GM21367 (cell line): ENCODE results near the gene SLBP.
"Not testable (repeated sequence)": the region's sequence is repeated elsewhere in the genome, so short reads cannot be mapped to it uniquely, and the experiment has no call there.

ENCODE experiments used
- ATAC-seq: cut with Tn5 transposase; IDR thresholded peaks from one replicate; pipeline ENCODE4 v1.9.1; 2021; ENCODE audit not compliant: unreplicated experiment

The SLBP gene

GRCh38 chr4:1713003-1713851, 1.1 kb upstream of the SLBP start:
- ATAC-seq = peak; percentile 0

DNA sequence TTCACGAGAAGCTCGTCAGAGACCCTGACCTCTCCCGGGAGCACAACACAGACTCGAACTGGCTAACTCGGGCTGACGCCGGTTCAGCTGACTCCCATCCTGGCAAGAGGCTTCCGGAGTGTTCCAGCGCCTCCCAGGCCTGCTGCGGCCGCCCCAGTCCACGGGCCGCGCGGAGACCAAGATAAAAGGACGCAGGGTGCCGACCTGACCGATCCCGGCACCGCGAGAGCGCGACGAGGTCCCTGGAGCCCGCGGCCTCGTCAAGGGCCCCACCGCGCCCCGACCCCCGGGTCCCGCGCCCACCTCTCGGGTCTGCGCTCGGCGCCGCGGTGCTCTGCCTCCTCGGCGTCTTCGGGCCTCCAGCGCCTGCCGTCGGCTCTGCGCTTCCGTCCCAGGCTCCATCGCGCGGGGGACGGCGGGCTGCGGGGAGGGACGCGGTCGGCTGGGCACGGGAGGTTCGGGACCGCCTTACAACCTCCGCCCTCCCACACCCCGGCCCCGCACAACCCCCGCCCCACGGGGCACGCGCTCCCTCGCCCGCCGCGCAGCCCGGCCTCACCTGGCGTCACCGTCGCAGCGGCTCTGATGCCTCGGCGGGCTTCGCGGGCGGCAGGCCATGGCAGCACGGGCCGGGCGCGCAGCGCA, 426 bp downstream of the SLBP start:
- peak; percentile 6 for ATAC-seq

DNA sequence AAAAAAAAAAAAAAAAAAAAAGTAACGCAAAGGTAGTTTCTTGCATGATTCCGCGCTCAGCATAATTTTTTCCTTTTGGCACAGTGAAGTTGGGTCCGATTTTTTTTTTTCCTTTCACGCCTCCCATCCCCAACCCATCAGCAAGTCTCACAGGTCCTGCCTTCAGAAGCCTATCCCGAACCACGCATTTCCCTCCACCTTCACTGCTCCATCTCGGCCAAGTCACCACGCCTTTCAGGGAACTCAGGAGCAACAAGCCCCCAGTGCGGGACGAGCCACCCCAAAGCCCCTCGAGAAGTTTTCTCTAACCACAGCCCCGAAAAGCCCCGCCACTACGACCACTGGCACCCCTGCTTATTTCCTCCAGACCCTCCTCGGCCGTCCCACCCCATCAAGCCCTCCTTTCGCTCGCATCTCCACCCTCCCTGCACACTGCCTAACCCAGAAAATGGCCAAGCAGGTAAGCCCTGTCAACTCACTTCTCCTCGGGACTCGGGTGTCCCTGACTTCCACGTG, 1.0 kb downstream of the SLBP start:
- no peak for ATAC-seq

DNA sequence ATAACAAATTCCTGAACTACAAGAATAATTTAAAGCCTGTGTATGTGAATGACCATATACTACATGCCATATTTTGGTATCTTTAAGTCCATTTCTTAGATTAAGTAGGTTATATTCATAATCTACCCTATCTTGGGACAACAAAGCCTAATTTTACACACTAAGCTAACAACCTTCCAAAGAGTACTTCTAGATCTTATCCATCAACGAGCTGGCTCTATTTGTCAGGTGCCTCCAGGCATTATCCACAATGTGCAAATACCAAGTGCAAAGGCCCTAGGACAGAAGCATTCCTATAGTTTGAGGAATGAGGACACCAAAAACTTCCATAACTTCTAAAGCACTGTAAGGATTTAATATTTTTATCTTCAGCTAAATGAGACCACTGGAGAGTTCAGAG, 3.5 kb downstream of the SLBP start:
- ATAC-seq = no peak

- no peak for ATAC-seq
Observed at GRCh38 chr4:1706358-1706757, 5.8 kb downstream of the SLBP start.

- ATAC-seq = no peak
Observed at GRCh38 chr4:1705732-1706131, 6.4 kb downstream of the SLBP start.

GRCh38 chr4:1703867-1704266, 8.3 kb downstream of the SLBP start:
- ATAC-seq = no peak

DNA sequence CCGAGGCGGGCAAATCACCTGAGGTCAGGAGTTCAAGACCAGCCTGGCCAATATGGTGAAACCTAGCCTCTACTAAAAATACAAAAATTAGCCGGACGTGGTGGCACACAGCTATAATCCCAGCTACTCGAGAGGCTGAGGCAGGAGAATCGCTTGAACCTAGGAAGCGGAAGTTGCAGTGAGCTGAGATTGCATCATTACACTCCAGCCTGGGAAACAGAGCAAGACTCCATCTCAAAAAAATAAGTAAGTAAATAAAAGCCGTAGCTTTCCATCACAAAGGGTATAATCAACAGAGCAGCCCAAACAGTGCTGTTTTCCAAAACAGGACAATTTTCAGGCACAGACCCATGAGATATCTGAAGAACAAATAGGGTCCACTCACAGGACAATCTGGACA, 10.4 kb downstream of the SLBP start:
- not testable (repeated sequence) for ATAC-seq

DNA sequence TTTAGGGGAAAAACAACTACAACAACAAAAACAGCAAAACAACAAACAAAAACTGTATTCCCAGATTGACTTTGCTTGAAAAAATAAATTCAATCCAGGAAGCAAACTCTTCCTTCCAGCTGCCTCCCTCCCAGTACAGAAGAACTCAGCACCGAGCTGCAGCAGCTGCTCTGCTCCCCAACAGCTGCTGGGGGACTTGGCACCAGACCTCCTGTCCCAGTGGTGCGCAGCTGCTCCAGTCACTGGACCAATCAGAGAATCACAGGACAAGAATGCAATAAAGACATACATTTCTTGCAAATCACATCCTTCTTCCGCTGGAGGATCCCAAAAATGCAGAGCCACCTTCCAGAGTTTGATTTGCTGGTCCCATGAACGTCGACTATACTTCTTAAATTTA, 16.2 kb downstream of the SLBP start:
- ATAC-seq = no peak

- ATAC-seq = no peak
Observed at GRCh38 chr4:1693131-1693896, 18.8 kb downstream of the SLBP start.

- no peak for ATAC-seq
Observed at GRCh38 chr4:1691737-1692373, 20.3 kb downstream of the SLBP start.

DNA sequence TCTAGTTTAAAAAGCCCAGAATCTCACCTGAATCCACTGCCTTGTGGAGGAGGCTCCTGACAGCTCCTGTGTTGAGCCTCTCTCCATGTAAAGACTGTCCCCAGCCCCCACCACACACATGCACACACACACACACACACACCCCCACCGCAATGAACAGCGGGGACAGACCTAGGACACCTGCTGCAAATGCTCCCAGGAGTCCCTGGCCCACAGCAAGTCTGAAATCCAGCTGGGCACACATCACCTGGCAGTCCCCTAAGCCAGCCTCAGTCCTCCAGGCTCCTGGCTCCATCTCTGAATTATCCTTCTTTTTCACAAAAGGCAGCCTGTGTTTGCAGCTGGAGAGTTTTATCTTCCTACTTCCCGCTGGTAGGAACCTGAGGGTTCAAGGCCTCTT, 21.4 kb downstream of the SLBP start:
- ATAC-seq = no peak

DNA sequence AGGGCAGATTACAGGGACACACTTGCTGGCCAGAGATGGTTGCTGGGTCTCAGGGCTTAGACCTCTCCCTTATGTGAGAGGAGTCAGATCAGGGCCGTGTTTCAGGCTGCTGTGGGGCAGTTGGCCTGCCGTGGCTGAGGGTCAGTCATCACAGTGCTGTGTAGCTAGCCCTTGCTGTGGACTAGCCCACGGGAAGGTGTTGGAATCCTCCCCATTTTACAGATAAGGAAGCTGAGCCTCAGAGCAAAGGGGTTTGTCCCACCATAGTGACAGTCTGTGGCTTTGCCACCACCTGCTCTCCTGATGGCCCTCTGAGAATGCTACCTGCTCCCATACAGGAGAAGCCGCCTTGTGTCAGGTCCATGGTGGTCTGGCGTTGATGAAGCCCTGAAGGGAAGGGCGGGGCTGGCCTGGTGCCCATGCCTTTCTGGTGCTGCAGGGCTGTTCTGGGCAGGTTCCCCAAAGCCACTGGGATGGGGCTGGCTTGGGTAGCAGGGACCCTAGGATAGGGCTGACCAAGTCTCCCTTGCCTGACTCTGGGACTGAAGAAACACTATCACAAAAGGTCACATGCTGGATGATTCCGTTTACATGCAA, 25.6 kb downstream of the SLBP start:
- no peak for ATAC-seq

DNA sequence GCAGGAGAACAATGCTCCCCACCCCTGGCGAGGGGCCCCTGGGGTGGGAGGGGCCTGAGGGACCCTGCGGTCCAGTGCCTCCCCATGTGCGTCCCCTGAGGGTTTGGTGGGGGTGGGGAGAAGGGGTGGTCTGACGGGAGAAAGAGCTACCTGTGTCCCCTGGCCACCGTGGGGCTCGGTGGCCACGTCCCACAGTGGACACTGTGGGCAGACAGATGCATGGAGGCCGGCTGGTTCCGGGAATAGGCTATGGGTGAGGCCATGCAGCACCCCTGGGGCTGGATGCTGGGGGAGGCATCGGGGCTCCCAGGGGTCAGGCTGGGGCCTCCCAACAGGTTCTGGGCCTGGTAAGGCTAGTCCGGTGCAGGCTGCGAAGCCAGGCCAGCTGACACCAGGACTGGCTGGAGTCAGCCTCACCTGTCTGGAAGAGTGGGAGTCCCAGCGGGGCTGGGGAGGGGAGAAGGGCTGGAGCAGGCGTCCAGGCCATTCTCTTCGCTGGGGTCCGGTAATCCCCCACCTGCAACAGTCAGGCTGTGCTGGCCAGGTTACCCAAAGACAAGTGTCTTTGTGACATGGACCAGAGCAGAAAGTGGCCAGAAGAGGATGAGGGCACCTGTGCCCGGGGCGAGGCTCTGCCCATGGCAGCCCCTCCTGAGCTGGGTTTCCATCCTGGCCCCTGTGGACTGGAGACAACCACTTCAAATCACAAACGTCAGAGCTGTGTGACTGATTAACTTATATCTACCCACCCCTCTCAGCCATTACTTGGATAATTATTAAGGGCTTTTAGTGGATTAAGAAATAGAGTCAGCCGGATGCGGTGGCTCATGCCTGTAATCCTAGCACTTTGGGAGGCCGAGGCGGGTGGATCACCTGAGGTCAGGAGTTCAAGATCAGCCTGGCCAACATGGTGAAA, 26.6 kb downstream of the SLBP start:
- no peak for ATAC-seq

- no peak for ATAC-seq
Observed at GRCh38 chr4:1684506-1685234, 27.4 kb downstream of the SLBP start.

- peak; percentile 81 for ATAC-seq
Observed at GRCh38 chr4:1683736-1684505, 28.2 kb downstream of the SLBP start, which contains the start of gene FAM53A. FAM53A (minus strand) TSS chr4:1684313; CDS start chr4:1668741, 15,572 bp downstream.

GRCh38 chr4:1683261-1683735, 28.8 kb downstream of the SLBP start:
- no peak for ATAC-seq

DNA sequence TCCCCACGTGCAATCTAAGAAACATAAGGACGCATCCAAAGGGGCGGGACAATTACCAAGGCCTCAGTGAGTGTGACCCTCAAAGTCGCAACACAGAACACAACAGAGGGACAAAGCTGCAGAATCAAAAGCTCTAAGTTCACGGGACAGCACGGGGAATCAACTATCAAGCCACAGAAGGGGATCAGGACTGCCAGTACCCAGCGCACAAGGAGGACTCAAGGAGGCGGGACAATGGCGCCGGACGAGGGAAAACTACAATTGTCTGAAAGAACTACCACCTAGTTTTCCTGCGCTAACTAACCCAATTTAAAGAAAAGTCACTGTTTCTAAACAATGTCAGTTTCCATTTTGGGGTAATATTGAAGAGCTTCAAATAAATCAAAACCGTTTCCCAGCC, 29.3 kb downstream of the SLBP start:
- ATAC-seq = no peak
